Keratinocyte (primary cell): ENCODE data around the gene CCDC120. TPM values are rescaled to one million over a fixed set of nuclear protein-coding genes. Genes with fewer than 3 reads are reported as not detected.

ENCODE experiments used
- DNase-seq: peaks from one replicate; pipeline ENCODE4 v3.0.0-alpha.2; 2011; ENCODE audit warnings: low read depth, missing footprints, low spot score
- FAIRE-seq: peaks from 2 replicates; lab custom pipeline; 2011; peaks lifted over from hg19 to GRCh38; lab: Jason Lieb, UNC
- H2AFZ ChIP-seq: 2 replicates; pipeline ENCODE4 v1.6.0; 2012; ENCODE audit warnings: low read length, control low read depth, inconsistent platforms; ENCODE audit not compliant: control insufficient read depth
- H3K27ac ChIP-seq: 2 replicates; pipeline ENCODE4 v1.5.1; 2011; ENCODE audit warnings: low read length; ENCODE audit not compliant: control insufficient read depth, insufficient read depth
- H3K27me3 ChIP-seq: 3 replicates; pipeline ENCODE4 v1.6.0; 2011; ENCODE audit warnings: low read length; ENCODE audit not compliant: control insufficient read depth, insufficient read depth; ENCODE audit errors: extremely low read depth
- H3K36me3 ChIP-seq, 2 experiments: 2 replicates in 1 of 2; 3 replicates in 1 of 2; pipeline ENCODE4 v1.5.1; 2011; ENCODE audit warnings: low read length in 2 of 2, mild to moderate bottlenecking in 1 of 2; ENCODE audit not compliant: control insufficient read depth in 2 of 2, insufficient read depth in 2 of 2; ENCODE audit errors: extremely low read depth in 1 of 2
- H3K4me1 ChIP-seq: 3 replicates; pipeline ENCODE4 v1.5.1; 2011; ENCODE audit warnings: low read length; ENCODE audit not compliant: control insufficient read depth, insufficient read depth; ENCODE audit errors: extremely low read depth
- H3K4me2 ChIP-seq: 3 replicates; pipeline ENCODE4 v1.6.0; 2011; ENCODE audit warnings: low read depth, low read length; ENCODE audit not compliant: control insufficient read depth, insufficient read depth; ENCODE audit errors: extremely low read depth
- H3K4me3 ChIP-seq, 3 experiments: fragments of 200-600 bp in 1 of 3; sonication (generic) in 1 of 3; 2 replicates in 2 of 3; 3 replicates in 1 of 3; pipeline ENCODE4 v1.5.1; 2011 to 2016; ENCODE audit warnings: low read length in 3 of 3, mild to moderate bottlenecking in 3 of 3, control low read depth in 2 of 3, inconsistent platforms in 1 of 3, low read depth in 1 of 3, mixed read lengths in 1 of 3, mixed run types in 1 of 3, moderate library complexity in 1 of 3; ENCODE audit not compliant: control insufficient read depth in 2 of 3, insufficient read depth in 2 of 3; ENCODE audit errors: extremely low read depth in 1 of 3
- H3K79me2 ChIP-seq: 2 replicates; pipeline ENCODE4 v1.6.0; 2012; ENCODE audit warnings: low read length; ENCODE audit not compliant: control insufficient read depth, insufficient read depth
- H3K9ac ChIP-seq: 3 replicates; pipeline ENCODE4 v1.6.0; 2011; ENCODE audit warnings: low read length; ENCODE audit not compliant: control insufficient read depth, insufficient read depth; ENCODE audit errors: extremely low read depth
- H3K9me1 ChIP-seq: 3 replicates; pipeline ENCODE4 v1.6.0; 2011; ENCODE audit warnings: low read length; ENCODE audit not compliant: control insufficient read depth, insufficient read depth; ENCODE audit errors: extremely low read depth
- H3K9me3 ChIP-seq: 2 replicates; pipeline ENCODE4 v1.5.1; 2012; ENCODE audit warnings: low read depth, low read length; ENCODE audit not compliant: control insufficient read depth
- H4K20me1 ChIP-seq: 3 replicates; pipeline ENCODE4 v1.6.0; 2011; ENCODE audit warnings: low read length; ENCODE audit not compliant: control insufficient read depth, insufficient read depth; ENCODE audit errors: extremely low read depth
- CTCF ChIP-seq, 3 experiments: IDR thresholded peaks in 1 of 3; conservative IDR thresholded peaks in 1 of 3; optimal IDR thresholded peaks in 1 of 3; 2 replicates in 2 of 3; 3 replicates in 1 of 3; pipeline versions ENCODE3 to v1.5.1; 2011; ENCODE audit warnings: low read length in 3 of 3, mild to moderate bottlenecking in 3 of 3, moderate library complexity in 2 of 3, control low read depth in 1 of 3, inconsistent platforms in 1 of 3; ENCODE audit not compliant: insufficient read depth in 2 of 3; ENCODE audit errors: extremely low read depth in 1 of 3
- EZH2 ChIP-seq: IDR thresholded peaks from one replicate; pipeline ENCODE4 v1.6.1; 2012; ENCODE audit warnings: inconsistent platforms, mild to moderate bottlenecking, low read length, moderate library complexity
- dilution Hi-C: fragments of 300-500 bp; cut with MboI; formaldehyde crosslinking; loops from one replicate; pipeline ENCODE4 v1.7.0; 2020; ENCODE audit warnings: low sequenced_read_pairs; ENCODE audit not compliant: extremely low pct_ligation_motif_present
- polyA plus RNA-seq, 5 experiments: library from polyadenylated mRNA; depleted of rRNA in 3 of 5; stranded (reverse) in 3 of 5; stranded (forward) in 1 of 5; unstranded in 1 of 5; fragments of >200 nt; gene quantifications; 1 replicate in 1 of 5; 2 replicates in 3 of 5; 3 replicates in 1 of 5; pipeline versions ENCODE4 v1.2.1 to v1.2.3, GENCODE V29; 2011 to 2012; ENCODE audit warnings: missing spikeins in 2 of 5, low read depth in 1 of 5, low replicate concordance in 1 of 5

CCDC120 gene
- polyA plus RNA-seq, 1 donor (not counting 4 experiments of a cell fraction or from before 2014, with no cell fraction given) = 4.9 TPM

- H3K9ac ChIP-seq = no peak overlapping the region
- H3K9me3 ChIP-seq = no peaks in the 10 kb centered on the region
- H3K4me1 ChIP-seq = peaks cover 2% of the 10 kb centered on the region
- H3K27ac ChIP-seq = no peak overlapping the region
- FAIRE-seq = no peak
- H3K79me2 ChIP-seq = no peaks in the 10 kb centered on the region
- H4K20me1 ChIP-seq = no peaks in the 10 kb centered on the region
- TF ChIP-seq CTCF (optimal IDR thresholded peaks at IDR 0.05 in 1 of 3, IDR thresholded peaks at IDR 0.05 in 1 of 3, conservative IDR thresholded peaks at IDR 0.05 in 1 of 3; ENCODE audit: extremely low read depth in 1 of 3, insufficient read depth in 2 of 3, low read length in 3 of 3) = no peak
- TF ChIP-seq EZH2 = no peak
- dilution Hi-C loops = no loop called here
- no peaks in the 10 kb centered on the region for H3K36me3 ChIP-seq
- no peak overlapping the region for H3K4me3 ChIP-seq
- no peaks in the 10 kb centered on the region for H3K9me1 ChIP-seq
- no peaks in the 10 kb centered on the region for H3K27me3 ChIP-seq
- DNase-seq = no peak
- no peak overlapping the region for H2AFZ ChIP-seq
- no peak overlapping the region for H3K4me2 ChIP-seq
These were observed 16.5 kb downstream of the CCDC120 start for GRCh38 chrX:49075347-49075746.

DNA sequence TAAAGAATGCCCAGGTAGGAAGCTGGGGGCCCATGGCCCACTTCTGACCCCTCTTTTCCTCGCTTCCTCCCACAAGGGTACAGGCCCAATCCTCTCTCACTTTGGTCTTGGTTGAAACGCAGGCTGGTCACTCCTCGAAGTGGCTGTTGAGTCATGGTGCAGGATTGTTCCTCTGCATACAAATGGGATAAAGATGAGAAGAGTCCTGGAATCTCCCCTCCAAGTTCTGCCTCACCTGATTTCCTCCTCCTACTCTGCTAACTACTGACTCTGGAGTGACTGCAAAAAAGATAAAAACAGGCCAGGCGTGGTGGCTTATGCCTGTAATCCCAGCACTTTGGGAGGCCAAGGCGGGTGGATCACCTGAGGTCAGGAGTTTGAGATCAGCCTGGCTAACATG is 19.1 kb downstream of the CCDC120 start:
- Histone ChIP-seq H3K9me1 (no peaks in the 10 kb centered on the region), H3K4me2 (no peak overlapping the region), H3K4me3 (no peak overlapping the region), H3K79me2 (no peaks in the 10 kb centered on the region), H3K27me3 (no peaks in the 10 kb centered on the region), H3K36me3 (no peaks in the 10 kb centered on the region), H4K20me1 (no peaks in the 10 kb centered on the region), H2AFZ (no peak overlapping the region), H3K27ac (no peak overlapping the region), H3K9ac (no peak overlapping the region), H3K9me3 (no peaks in the 10 kb centered on the region), H3K4me1 (peaks cover under 1% of the 10 kb centered on the region)
- dilution Hi-C loops = no loop called here
- FAIRE-seq (no peak), DNase-seq (no peak)
- TF ChIP-seq CTCF (optimal IDR thresholded peaks at IDR 0.05 in 1 of 3, IDR thresholded peaks at IDR 0.05 in 1 of 3, conservative IDR thresholded peaks at IDR 0.05 in 1 of 3; ENCODE audit: extremely low read depth in 1 of 3, insufficient read depth in 2 of 3, low read length in 3 of 3) = no peak
- no peak for TF ChIP-seq EZH2
